Progenitor cell of endocrine pancreas (in vitro differentiated cells): Measurements from ENCODE around the gene REV1. TPM values are rescaled to one million over a fixed set of nuclear protein-coding genes. Genes with fewer than 3 reads are reported as not detected.

Source experiments
- DNase-seq: peaks from one replicate; pipeline ENCODE4 v3.0.0; 2021; ENCODE audit warnings: low spot score; ENCODE audit not compliant: unreplicated experiment
- H3K27ac Mint-ChIP-seq: 2 replicates; pipeline ENCODE4 v1.8.0; 2021; ENCODE audit warnings: mild to moderate bottlenecking, moderate library complexity, mixed read lengths
- H3K27me3 Mint-ChIP-seq: 2 replicates; pipeline ENCODE4 v1.8.0; 2021; ENCODE audit warnings: mixed read lengths
- H3K36me3 Mint-ChIP-seq: 2 replicates; pipeline ENCODE4 v1.8.0; 2022; ENCODE audit warnings: mixed read lengths; ENCODE audit not compliant: insufficient read depth
- H3K4me1 Mint-ChIP-seq: 2 replicates; pipeline ENCODE4 v1.8.0; 2021; ENCODE audit warnings: low read depth, mixed read lengths
- H3K4me3 Mint-ChIP-seq: 2 replicates; pipeline ENCODE4 v1.8.0; 2021; ENCODE audit warnings: low read depth, mild to moderate bottlenecking, moderate library complexity, mixed read lengths
- H3K9me3 Mint-ChIP-seq: 2 replicates; pipeline ENCODE4 v1.8.0; 2021; ENCODE audit warnings: low read depth, mixed read lengths
- total RNA-seq: library from RNA; stranded (reverse); gene quantifications from 2 replicates; pipeline ENCODE4 v1.2.1, GENCODE V29; 2021
- TF ChIP-seq, protein P1 (sequence below): fragments of 200-600 bp; sonication (generic); IDR thresholded peaks from one replicate; pipeline ENCODE4 v1.5.0; 2021; ENCODE audit warnings: antibody characterized with exemption, mild to moderate bottlenecking; ENCODE audit not compliant: unreplicated experiment

Gene REV1
- total RNA-seq, 1 donor from 2014 or later, result 53.7 TPM

DNA sequence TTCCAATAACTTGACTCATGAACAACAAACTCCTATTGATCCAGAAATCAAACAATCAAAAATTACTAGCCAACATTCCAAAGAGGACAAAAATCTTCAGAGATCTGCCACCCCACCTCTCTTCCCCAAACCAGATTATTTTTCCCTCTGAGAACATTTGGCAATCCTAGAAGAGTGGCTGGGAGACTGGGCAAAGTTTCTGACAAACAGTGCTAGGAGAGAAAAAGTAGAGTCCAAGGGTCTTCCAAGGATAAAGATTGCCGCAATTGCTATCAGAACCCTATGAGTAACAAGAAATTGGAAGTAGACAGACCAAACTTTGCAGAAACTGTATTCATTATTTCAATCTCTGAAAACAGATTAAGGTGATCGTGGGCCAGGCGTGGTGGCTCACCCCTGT is 22.4 kb downstream of the REV1 start:
- no peak overlapping the region for H3K27ac Mint-ChIP-seq

DNA sequence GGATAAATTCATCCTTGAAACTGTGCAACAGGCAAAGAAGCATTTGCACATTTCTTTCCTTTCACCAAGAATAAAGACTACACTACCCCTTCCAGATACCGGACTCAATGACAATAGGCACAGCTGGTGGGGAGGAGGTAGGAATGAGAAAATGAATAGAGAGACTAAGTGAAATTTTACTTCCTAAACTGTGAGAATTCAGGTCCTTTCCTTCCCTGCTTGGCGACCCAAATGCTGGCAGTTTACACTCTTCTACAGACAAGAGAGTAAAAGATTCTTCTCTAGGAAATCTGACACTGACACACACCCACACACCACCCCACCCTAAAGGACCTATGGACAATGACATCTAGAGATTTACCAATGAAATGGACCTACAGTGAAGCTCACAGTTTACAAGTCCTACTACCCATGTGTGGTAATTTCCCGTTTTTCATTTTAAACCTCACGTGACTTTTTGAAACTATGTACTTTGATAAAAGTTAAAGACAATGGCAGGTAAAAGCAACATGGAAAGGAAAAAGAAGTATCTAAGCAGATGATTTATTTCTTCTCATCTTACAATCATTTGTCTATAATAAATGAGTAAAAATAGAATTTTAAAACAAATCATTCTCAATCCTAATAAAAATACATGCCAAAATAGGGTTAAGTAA is 27.9 kb downstream of the REV1 start:
- H3K27ac Mint-ChIP-seq, result no peak overlapping the region
- DNase-seq, result no peak
- H3K4me1 Mint-ChIP-seq, result no peaks in the 10 kb centered on the region
- TF ChIP-seq, protein P1, sequence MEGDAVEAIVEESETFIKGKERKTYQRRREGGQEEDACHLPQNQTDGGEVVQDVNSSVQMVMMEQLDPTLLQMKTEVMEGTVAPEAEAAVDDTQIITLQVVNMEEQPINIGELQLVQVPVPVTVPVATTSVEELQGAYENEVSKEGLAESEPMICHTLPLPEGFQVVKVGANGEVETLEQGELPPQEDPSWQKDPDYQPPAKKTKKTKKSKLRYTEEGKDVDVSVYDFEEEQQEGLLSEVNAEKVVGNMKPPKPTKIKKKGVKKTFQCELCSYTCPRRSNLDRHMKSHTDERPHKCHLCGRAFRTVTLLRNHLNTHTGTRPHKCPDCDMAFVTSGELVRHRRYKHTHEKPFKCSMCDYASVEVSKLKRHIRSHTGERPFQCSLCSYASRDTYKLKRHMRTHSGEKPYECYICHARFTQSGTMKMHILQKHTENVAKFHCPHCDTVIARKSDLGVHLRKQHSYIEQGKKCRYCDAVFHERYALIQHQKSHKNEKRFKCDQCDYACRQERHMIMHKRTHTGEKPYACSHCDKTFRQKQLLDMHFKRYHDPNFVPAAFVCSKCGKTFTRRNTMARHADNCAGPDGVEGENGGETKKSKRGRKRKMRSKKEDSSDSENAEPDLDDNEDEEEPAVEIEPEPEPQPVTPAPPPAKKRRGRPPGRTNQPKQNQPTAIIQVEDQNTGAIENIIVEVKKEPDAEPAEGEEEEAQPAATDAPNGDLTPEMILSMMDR, result no peak
- no peaks in the 10 kb centered on the region for H3K9me3 Mint-ChIP-seq
- H3K27me3 Mint-ChIP-seq, result no peaks in the 10 kb centered on the region
- peaks cover 30% of the 10 kb centered on the region for H3K36me3 Mint-ChIP-seq
- H3K4me3 Mint-ChIP-seq, result no peak overlapping the region

More for the DNA sequence above, 22.4 kb downstream of the REV1 start:
- H3K36me3 Mint-ChIP-seq, result peaks cover 16% of the 10 kb centered on the region
- H3K27me3 Mint-ChIP-seq, result no peaks in the 10 kb centered on the region
- peaks cover 17% of the 10 kb centered on the region for H3K9me3 Mint-ChIP-seq
- peaks cover 22% of the 10 kb centered on the region for H3K4me1 Mint-ChIP-seq
- TF ChIP-seq, protein P1, result no peak
- no peak overlapping the region for H3K4me3 Mint-ChIP-seq
- no peak for DNase-seq

DNA sequence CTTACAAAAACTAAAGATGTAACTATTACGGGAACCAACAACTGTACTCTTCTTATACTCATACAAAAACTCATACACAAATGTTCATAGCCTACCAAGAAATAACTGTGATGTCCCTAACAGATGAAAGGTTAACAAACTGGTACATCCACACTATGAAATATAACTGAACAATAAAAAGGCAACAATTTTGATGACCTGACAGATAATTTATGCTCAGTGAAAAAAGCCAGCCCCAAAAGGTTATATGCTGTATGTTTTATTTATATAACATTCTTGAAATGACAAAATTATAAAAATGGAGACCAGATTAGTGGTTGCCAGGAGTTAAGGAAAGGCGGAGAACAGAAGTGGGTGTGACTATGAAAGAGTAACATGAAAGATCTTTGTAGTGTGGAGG is 31.3 kb downstream of the REV1 start:
- TF ChIP-seq, protein P1, result no peak
- no peaks in the 10 kb centered on the region for H3K9me3 Mint-ChIP-seq
- H3K27ac Mint-ChIP-seq, result no peak overlapping the region
- peaks cover 37% of the 10 kb centered on the region for H3K36me3 Mint-ChIP-seq
- H3K27me3 Mint-ChIP-seq, result no peaks in the 10 kb centered on the region
- DNase-seq, result no peak
- H3K4me3 Mint-ChIP-seq, result no peak overlapping the region
- no peaks in the 10 kb centered on the region for H3K4me1 Mint-ChIP-seq

DNA sequence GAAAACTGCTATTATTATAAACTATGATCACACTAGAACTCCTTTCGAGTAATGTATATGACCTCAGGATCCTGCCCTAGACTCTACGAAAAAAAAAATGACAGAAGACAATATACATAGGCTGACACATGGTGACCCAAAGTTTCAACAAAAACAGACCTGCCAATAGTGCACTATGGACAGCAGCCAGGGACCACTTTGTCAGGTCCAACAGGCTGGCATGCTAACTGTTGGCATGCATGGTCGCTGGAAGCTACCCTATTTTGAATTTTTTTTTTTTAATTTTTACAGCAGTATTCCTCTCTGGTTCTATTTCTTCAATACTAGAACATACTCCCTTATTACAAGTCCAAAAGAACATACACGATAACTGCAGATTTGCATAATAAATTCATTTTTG is 38.1 kb downstream of the REV1 start:
- Mint-ChIP-seq H3K27me3 (no peaks in the 10 kb centered on the region), H3K9me3 (no peaks in the 10 kb centered on the region), H3K4me1 (no peaks in the 10 kb centered on the region), H3K36me3 (peaks cover 22% of the 10 kb centered on the region), H3K27ac (peak overlapping the region; percentile 49), H3K4me3 (no peak overlapping the region)
- TF ChIP-seq, protein P1, result no peak
- no peak for DNase-seq

DNA sequence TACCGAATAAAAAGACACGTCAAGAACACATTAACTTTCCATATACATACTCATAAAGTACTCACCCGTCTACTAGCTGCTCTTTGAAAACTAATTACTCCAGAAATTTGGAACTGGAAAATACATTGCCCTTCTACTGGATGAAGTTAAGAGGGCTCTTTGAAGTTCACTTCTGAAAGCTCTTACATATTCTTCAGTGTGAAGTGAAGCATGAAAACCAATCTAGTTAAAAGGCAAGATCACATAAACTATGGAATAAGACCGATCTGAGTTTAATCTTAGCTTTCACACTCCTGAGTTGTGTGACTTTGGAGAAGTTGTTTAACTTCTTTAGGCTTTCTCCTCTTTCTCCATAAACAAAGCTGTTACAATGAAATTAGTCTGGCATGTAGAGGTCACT is 38.5 kb downstream of the REV1 start:
- no peaks in the 10 kb centered on the region for H3K27me3 Mint-ChIP-seq
- H3K9me3 Mint-ChIP-seq, result no peaks in the 10 kb centered on the region
- H3K27ac Mint-ChIP-seq, result no peak overlapping the region
- no peaks in the 10 kb centered on the region for H3K4me1 Mint-ChIP-seq
- TF ChIP-seq, protein P1, result no peak
- no peak overlapping the region for H3K4me3 Mint-ChIP-seq
- DNase-seq, result no peak
- H3K36me3 Mint-ChIP-seq, result peaks cover 23% of the 10 kb centered on the region
